Lung (tissue), 12 donors: Measurements from ENCODE around the gene RUSC1. TPM values are rescaled to one million over a fixed set of nuclear protein-coding genes. Genes with fewer than 3 reads are reported as not detected.

Experiments used
- ATAC-seq: fragments of 200-7000 bp; cut with Tn5 transposase; one replicate; pipeline ENCODE4 v1.9.1; 2020; ENCODE audit warnings: moderate number of reproducible peaks; ENCODE audit not compliant: insufficient read depth, low FRiP score
- DNase-seq, 3 donors: peaks; one replicate each; pipeline ENCODE4 v3.0.0-alpha.2; 2013 to 2017
- H3K27ac ChIP-seq, 2 donors: one replicate each; pipeline ENCODE4 v1.5.1; 2013; ENCODE audit warnings: mild to moderate bottlenecking in 2 of 2, moderate library complexity in 2 of 2, control low read depth in 1 of 2, inconsistent platforms in 1 of 2, low read depth in 1 of 2, low read length in 1 of 2
- H3K27me3 ChIP-seq, 3 donors: one replicate each; pipeline ENCODE4 v1.5.1; 2013; ENCODE audit warnings: low read length in 2 of 3; ENCODE audit not compliant: control insufficient read depth in 3 of 3, insufficient read depth in 3 of 3
- H3K36me3 ChIP-seq, 4 donors: one replicate each; pipeline ENCODE4 v1.5.1; 2013; ENCODE audit warnings: low read length in 4 of 4, mild to moderate bottlenecking in 1 of 4, moderate library complexity in 1 of 4; ENCODE audit not compliant: control insufficient read depth in 4 of 4, insufficient read depth in 4 of 4
- H3K4me1 ChIP-seq, 5 donors: one replicate each; pipeline ENCODE4 v1.5.1; 2013; ENCODE audit warnings: low read length in 5 of 5, mild to moderate bottlenecking in 2 of 5, moderate library complexity in 1 of 5; ENCODE audit not compliant: control insufficient read depth in 5 of 5, insufficient read depth in 5 of 5
- H3K4me3 ChIP-seq: one replicate; pipeline ENCODE4 v1.5.1; 2013; ENCODE audit warnings: mild to moderate bottlenecking, control low read depth, moderate library complexity
- H3K9ac ChIP-seq, 2 donors: one replicate each; pipeline ENCODE4 v1.5.1; 2013; ENCODE audit warnings: low read length in 2 of 2, control low read depth in 1 of 2; ENCODE audit not compliant: insufficient read depth in 1 of 2
- H3K9me3 ChIP-seq, 4 donors: one replicate each; pipeline ENCODE4 v1.5.1; 2013; ENCODE audit warnings: low read length in 3 of 4, mild to moderate bottlenecking in 1 of 4, moderate library complexity in 1 of 4; ENCODE audit not compliant: control insufficient read depth in 4 of 4, insufficient read depth in 3 of 4
- CTCF ChIP-seq: IDR thresholded peaks from 2 replicates; pipeline ENCODE4 v1.5.1; 2012; ENCODE audit warnings: mild to moderate bottlenecking; ENCODE audit errors: control extremely low read depth, extremely low read depth
- WGBS, 2 donors: extraction: QIAGEN DNeasy Blood & Tissue Kit; methylation state at CpG; one replicate each; pipeline ENCODE4 v1.1.7; 2013; 5-methylcytosine and 5-hydroxymethylcytosine counted together
- polyA plus RNA-seq, 2 donors: library from polyadenylated mRNA; stranded (reverse); fragments of 200-250 nt; gene quantifications; one replicate each; pipeline ENCODE4 v1.2.1, GENCODE V29; 2013
- total RNA-seq, 2 donors: library from RNA; depleted of rRNA in 1 of 2; stranded (reverse); fragments of >200 nt in 1 of 2; gene quantifications; one replicate each; pipeline ENCODE4 v1.2.1, GENCODE V29; 2014 to 2021
- donor health status: control.
- donor health status: control.
- donor health status: Bipolar disorder and iron deficiency.
- donor health status: healthy.
- donor health status: DM: yes; HTN: yes; CAD: no.

Gene RUSC1
- total and polyA plus RNA-seq, 4 donors, result 18.2 to 37.7 (median 22.8) TPM

- Histone ChIP-seq H3K4me1 (peaks cover 0 to 13% (median 3%) of the 10 kb centered on the region in 5 donors), H3K9ac (no peak overlapping the region), H3K27ac (no peak overlapping the region), H3K36me3 (peaks cover 0 to 4% (median 0%) of the 10 kb centered on the region in 4 donors), H3K9me3 (no peaks in the 10 kb centered on the region), H3K27me3 (no peaks in the 10 kb centered on the region), H3K4me3 (no peak overlapping the region)
- DNase-seq (no peak), ATAC-seq (no peak)
- no peak for TF ChIP-seq CTCF
- 85 to 93% methylated on average over 7 of the region's 7 CpGs for WGBS, 2 donors
Measured at GRCh38 chr1:155305881-155306391, 14.8 kb upstream of the RUSC1 start.

GRCh38 chr1:155307247-155307740 lies 13.4 kb upstream of the RUSC1 start:
- DNase-seq, result peak in 2 of 3 donors; percentile 73 to 75
- WGBS, 2 donors, result 59 to 60% methylated on average over 6 of the region's 6 CpGs

GRCh38 chr1:155308493-155309422 lies 11.9 kb upstream of the RUSC1 start, which contains the start of gene FDPS:
FDPS (plus strand) TSS chr1:155308866; CDS start chr1:155309790, 924 bp downstream.
- WGBS, 2 donors, result 0% methylated on average over 51 of the region's 51 CpGs
- H3K4me3 ChIP-seq, result peak within 1 kb of the TSS; percentile 85
- DNase-seq (peak; percentile 100), ATAC-seq (peak; percentile 99)
- peak within 1 kb of the TSS; percentile 86 to 90 for H3K9ac ChIP-seq
- H3K36me3 ChIP-seq, result peaks cover 0 to 13% (median 6%) of the 10 kb centered on the region in 4 donors
- no peaks in the 10 kb centered on the region for H3K9me3 ChIP-seq
- H3K4me1 ChIP-seq, result peaks cover 0 to 13% (median 3%) of the 10 kb centered on the region in 5 donors
- H3K27me3 ChIP-seq, result no peaks in the 10 kb centered on the region
- peak within 1 kb of the TSS; percentile 90 for H3K27ac ChIP-seq
- TF ChIP-seq CTCF, result no peak

More at GRCh38 chr1:155307247-155307740, 13.4 kb upstream of the RUSC1 start:
- H3K36me3 ChIP-seq, result peaks cover 0 to 6% (median 2%) of the 10 kb centered on the region in 4 donors
- H3K4me3 ChIP-seq, result no peak overlapping the region
- no peak overlapping the region for H3K9ac ChIP-seq
- H3K4me1 ChIP-seq, result peaks cover 0 to 13% (median 3%) of the 10 kb centered on the region in 5 donors
- no peaks in the 10 kb centered on the region for H3K9me3 ChIP-seq
- H3K27ac ChIP-seq, result no peak overlapping the region
- no peak for TF ChIP-seq CTCF
- H3K27me3 ChIP-seq, result no peaks in the 10 kb centered on the region
- no peak for ATAC-seq
